Activated naive CD4-positive, alpha-beta T cell treated with anti-CD3 and anti-CD28 coated beads, Interleukin-2, amount 50 U/mL, for 16 hours (primary cell): ENCODE data around the gene AP3B2.

Experiments used
- DNase-seq: peaks from one replicate; pipeline ENCODE4 v3.0.0-alpha.2; 2020

Gene AP3B2

GRCh38 chr15:82697735-82698407 is 11.8 kb downstream of the AP3B2 start:
- DNase-seq: no peak

- DNase-seq: no peak
These were observed 17.5 kb downstream of the AP3B2 start for GRCh38 chr15:82692171-82692570.

GRCh38 chr15:82689147-82689546 is 20.5 kb downstream of the AP3B2 start:
- no peak for DNase-seq

- no peak for DNase-seq
These were observed 21.0 kb downstream of the AP3B2 start for GRCh38 chr15:82688691-82689090.

- no peak for DNase-seq
These were observed 28.3 kb downstream of the AP3B2 start for GRCh38 chr15:82681371-82681770.

- DNase-seq: peak; percentile 85
These were observed 29.2 kb downstream of the AP3B2 start for GRCh38 chr15:82680200-82681102.

- DNase-seq: no peak
These were observed 30.0 kb downstream of the AP3B2 start for GRCh38 chr15:82679626-82680199.

- DNase-seq: no peak
These were observed 31.9 kb downstream of the AP3B2 start for GRCh38 chr15:82677720-82678323.

- no peak for DNase-seq
These were observed 34.8 kb downstream of the AP3B2 start for GRCh38 chr15:82674873-82675272.

GRCh38 chr15:82670699-82671098 is 39.0 kb downstream of the AP3B2 start:
- no peak for DNase-seq

- no peak for DNase-seq
These were observed 43.1 kb downstream of the AP3B2 start for GRCh38 chr15:82666606-82667005.

GRCh38 chr15:82664021-82664420 is 45.7 kb downstream of the AP3B2 start:
- no peak for DNase-seq

- peak; percentile 35 for DNase-seq
These were observed 46.5 kb downstream of the AP3B2 start for GRCh38 chr15:82663186-82663600.

- no peak for DNase-seq
These were observed 47.0 kb downstream of the AP3B2 start for GRCh38 chr15:82662641-82663040.

GRCh38 chr15:82660378-82660777 is 49.3 kb downstream of the AP3B2 start:
- no peak for DNase-seq

GRCh38 chr15:82656641-82657266 is 52.9 kb downstream of the AP3B2 start:
- no peak for DNase-seq

GRCh38 chr15:82655606-82656005 is 54.1 kb downstream of the AP3B2 start:
- DNase-seq: no peak

- no peak for DNase-seq
These were observed 56.0 kb downstream of the AP3B2 start for GRCh38 chr15:82653483-82654168.

GRCh38 chr15:82651708-82652107 is 58.0 kb downstream of the AP3B2 start:
- DNase-seq: no peak

- no peak for DNase-seq
These were observed 59.5 kb downstream of the AP3B2 start for GRCh38 chr15:82650046-82650670.

GRCh38 chr15:82649226-82649999 is 60.3 kb downstream of the AP3B2 start:
- no peak for DNase-seq
